HEK293 (cell line): ENCODE data around the gene PLEKHG4B.

Source experiments
- CTCF ChIP-seq: fragments of 450-650 bp; formaldehyde crosslinking; IDR thresholded peaks from 2 replicates; pipeline ENCODE4 v1.5.1; 2016; ENCODE audit warnings: missing biosample characterization, missing genetic modification characterization
- PATZ1 ChIP-seq: fragments of 450-650 bp; formaldehyde crosslinking; IDR thresholded peaks from 2 replicates; pipeline ENCODE4 v1.5.1; 2016; ENCODE audit warnings: missing biosample characterization, missing genetic modification characterization
- ZNF274 ChIP-seq, 2 experiments: fragments of 200-500 bp in 1 of 2; fragments of 450-650 bp in 1 of 2; sonication (Bioruptor generic) in 1 of 2; formaldehyde crosslinking in 1 of 2; IDR thresholded peaks; 2 replicates each; pipeline versions ENCODE4 v1.5.1 to v1.6.1; 2014 to 2016; ENCODE audit warnings: borderline replicate concordance in 1 of 2, inconsistent platforms in 1 of 2, low read length in 1 of 2, missing biosample characterization in 1 of 2, missing genetic modification characterization in 1 of 2

GRCh38 chr5:154236-154635, 62.3 kb downstream of the PLEKHG4B start:
- TF ChIP-seq ZNF274 (IDR thresholded peaks at IDR 0.05; ENCODE audit: low read length) = no peak
- TF ChIP-seq ZNF274 (tag by site-specific recombination; IDR thresholded peaks at IDR 0.05; ENCODE audit: borderline replicate concordance) = no peak
- TF ChIP-seq CTCF = no peak
- no peak for TF ChIP-seq PATZ1 (tag by site-specific recombination)
